Gastroesophageal sphincter (tissue), 4 donors: ENCODE measurements around the gene LINGO4. TPM values are rescaled to one million over a fixed set of nuclear protein-coding genes. Genes with fewer than 3 reads are reported as not detected.

Experiments used
- ATAC-seq: fragments of 150-250 bp; one replicate; pipeline ENCODE4 v1.9.1; 2016; ENCODE audit warnings: mild to moderate bottlenecking, moderate library complexity
- H3K27ac ChIP-seq, 4 donors: fragments of 200-600 bp; sonication (generic) in 3 of 4; 1 replicate in 3 of 4; 2 replicates in 1 of 4; pipeline ENCODE4 v1.5.1; 2016 to 2019
- H3K27me3 ChIP-seq: fragments of 200-600 bp; sonication (generic); one replicate; pipeline ENCODE4 v1.5.1; 2019
- H3K36me3 ChIP-seq, 2 donors: fragments of 200-600 bp; sonication (generic); one replicate each; pipeline ENCODE4 v1.5.1; 2019; ENCODE audit warnings: control low read depth in 1 of 2
- H3K4me1 ChIP-seq, 3 donors: fragments of 200-600 bp; sonication (generic); 1 replicate in 2 of 3; 2 replicates in 1 of 3; pipeline ENCODE4 v1.5.1; 2016 to 2019; ENCODE audit warnings: control low read depth in 2 of 3
- H3K4me3 ChIP-seq, 2 donors: fragments of 200-600 bp; sonication (generic); one replicate each; pipeline ENCODE4 v1.5.1; 2019; ENCODE audit warnings: mild to moderate bottlenecking in 1 of 2, moderate library complexity in 1 of 2
- H3K9me3 ChIP-seq, 3 donors: fragments of 200-600 bp; sonication (generic); one replicate each; pipeline ENCODE4 v1.5.1; 2017 to 2019; ENCODE audit warnings: control low read depth in 2 of 3
- EP300 ChIP-seq: sonication (generic); formaldehyde crosslinking; IDR thresholded peaks from one replicate; pipeline ENCODE4 v1.6.1; 2017; ENCODE audit warnings: antibody characterized with exemption, mild to moderate bottlenecking
- POLR2A ChIP-seq, 2 donors: fragments of 450-650 bp; IDR thresholded peaks; one replicate each; pipeline ENCODE4 v1.6.1; 2017; ENCODE audit warnings: antibody characterized with exemption in 2 of 2, mild to moderate bottlenecking in 2 of 2, moderate library complexity in 1 of 2
- POLR2AphosphoS5 ChIP-seq: sonication (generic); formaldehyde crosslinking; IDR thresholded peaks from one replicate; pipeline ENCODE4 v1.6.1; 2017; ENCODE audit warnings: antibody characterized with exemption
- WGBS, 2 donors: methylation state at CpG; one replicate each; pipeline ENCODE4 v1.1.5; 2018; ENCODE audit warnings: low coverage in 1 of 2; 5-methylcytosine and 5-hydroxymethylcytosine counted together
- total RNA-seq, 4 donors: library from RNA; depleted of rRNA; stranded (reverse); fragments of >200 nt; gene quantifications; one replicate each; pipeline ENCODE4 v1.1.0, GENCODE V29; 2016
- TF ChIP-seq, protein P1 (sequence below), 4 experiments: fragments of 200-600 bp in 2 of 4; fragments of 450-650 bp in 2 of 4; sonication (generic) in 1 of 4; IDR thresholded peaks; one replicate each; pipeline ENCODE4 v1.5.1; 2017 to 2019; ENCODE audit warnings: antibody characterized with exemption in 4 of 4, mild to moderate bottlenecking in 2 of 4, moderate library complexity in 2 of 4

The LINGO4 gene
- total RNA-seq, 4 donors from 2014 or later = not detected

GRCh38 chr1:151813271-151813977, 8.2 kb upstream of the LINGO4 start:
- no peaks in the 10 kb centered on the region for H3K27me3 ChIP-seq
- no peaks in the 10 kb centered on the region for H3K9me3 ChIP-seq
- no peaks in the 10 kb centered on the region for H3K36me3 ChIP-seq
- H3K4me3 ChIP-seq = no peak overlapping the region
- WGBS, 2 donors = 54 to 83% methylated on average over 1 to 3 of the region's 12 CpGs
- TF ChIP-seq EP300 = no peak
- no peak for TF ChIP-seq POLR2AphosphoS5
- TF ChIP-seq, protein P1, sequence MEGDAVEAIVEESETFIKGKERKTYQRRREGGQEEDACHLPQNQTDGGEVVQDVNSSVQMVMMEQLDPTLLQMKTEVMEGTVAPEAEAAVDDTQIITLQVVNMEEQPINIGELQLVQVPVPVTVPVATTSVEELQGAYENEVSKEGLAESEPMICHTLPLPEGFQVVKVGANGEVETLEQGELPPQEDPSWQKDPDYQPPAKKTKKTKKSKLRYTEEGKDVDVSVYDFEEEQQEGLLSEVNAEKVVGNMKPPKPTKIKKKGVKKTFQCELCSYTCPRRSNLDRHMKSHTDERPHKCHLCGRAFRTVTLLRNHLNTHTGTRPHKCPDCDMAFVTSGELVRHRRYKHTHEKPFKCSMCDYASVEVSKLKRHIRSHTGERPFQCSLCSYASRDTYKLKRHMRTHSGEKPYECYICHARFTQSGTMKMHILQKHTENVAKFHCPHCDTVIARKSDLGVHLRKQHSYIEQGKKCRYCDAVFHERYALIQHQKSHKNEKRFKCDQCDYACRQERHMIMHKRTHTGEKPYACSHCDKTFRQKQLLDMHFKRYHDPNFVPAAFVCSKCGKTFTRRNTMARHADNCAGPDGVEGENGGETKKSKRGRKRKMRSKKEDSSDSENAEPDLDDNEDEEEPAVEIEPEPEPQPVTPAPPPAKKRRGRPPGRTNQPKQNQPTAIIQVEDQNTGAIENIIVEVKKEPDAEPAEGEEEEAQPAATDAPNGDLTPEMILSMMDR (IDR thresholded peaks at IDR 0.05) = no peak
- no peak for TF ChIP-seq POLR2A (IDR thresholded peaks at IDR 0.05)
- H3K27ac ChIP-seq = no peak overlapping the region
- no peaks in the 10 kb centered on the region for H3K4me1 ChIP-seq
- ATAC-seq = no peak

GRCh38 chr1:151811181-151811580, 6.0 kb upstream of the LINGO4 start:
- TF ChIP-seq POLR2A (IDR thresholded peaks at IDR 0.05) = no peak
- TF ChIP-seq, protein P1 (IDR thresholded peaks at IDR 0.05) = no peak
- TF ChIP-seq EP300 = no peak
- no peak for TF ChIP-seq POLR2AphosphoS5
- Histone ChIP-seq H3K27me3 (peaks cover 7% of the 10 kb centered on the region), H3K27ac (no peak overlapping the region), H3K4me1 (no peaks in the 10 kb centered on the region), H3K9me3 (no peaks in the 10 kb centered on the region), H3K36me3 (no peaks in the 10 kb centered on the region), H3K4me3 (no peak overlapping the region)
- WGBS, 2 donors = 83 to 95% methylated on average over 2 to 4 of the region's 9 CpGs
- peak; percentile 51 for ATAC-seq

DNA sequence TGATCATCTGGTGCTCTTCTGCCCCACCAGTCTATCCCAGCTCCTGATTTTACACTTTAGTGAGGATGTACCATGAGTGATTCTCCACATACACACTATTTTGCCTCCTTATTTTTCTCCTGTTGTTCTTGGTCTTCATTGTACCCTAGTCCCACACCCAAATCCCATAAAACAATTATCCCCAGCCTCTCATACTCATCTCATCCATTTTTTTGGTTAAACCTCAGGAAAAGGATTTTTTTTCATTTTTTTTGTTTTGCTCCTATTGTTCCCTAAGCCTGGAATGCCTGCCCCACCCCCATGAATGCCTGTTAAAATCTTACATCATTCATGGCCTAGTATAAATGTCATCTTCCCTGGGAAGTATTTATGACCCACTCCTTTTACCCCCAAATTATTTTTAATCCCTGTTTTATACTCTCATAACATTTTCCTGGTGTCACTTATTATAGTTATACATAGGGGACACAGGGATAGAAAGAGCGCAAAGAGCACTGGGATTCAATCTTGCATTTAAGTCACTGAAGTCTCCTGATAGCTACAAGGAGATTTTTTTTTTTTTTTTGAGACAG, 4.9 kb upstream of the LINGO4 start:
- Histone ChIP-seq H3K4me3 (no peak overlapping the region), H3K4me1 (no peaks in the 10 kb centered on the region), H3K9me3 (no peaks in the 10 kb centered on the region), H3K27me3 (peaks cover 9% of the 10 kb centered on the region), H3K36me3 (no peaks in the 10 kb centered on the region), H3K27ac (no peak overlapping the region)
- ATAC-seq = no peak
- no peak for TF ChIP-seq POLR2AphosphoS5
- TF ChIP-seq, protein P1 (IDR thresholded peaks at IDR 0.05) = no peak
- no peak for TF ChIP-seq EP300
- TF ChIP-seq POLR2A (IDR thresholded peaks at IDR 0.05) = no peak
- WGBS, 2 donors = 93 to 100% methylated on average over 1 of the region's 1 CpG

GRCh38 chr1:151809290-151809984, 4.2 kb upstream of the LINGO4 start:
- TF ChIP-seq POLR2A (IDR thresholded peaks at IDR 0.05) (no peak), POLR2AphosphoS5 (no peak), EP300 (no peak)
- TF ChIP-seq, protein P1 (IDR thresholded peaks at IDR 0.05) = no peak
- Histone ChIP-seq H3K27me3 (peaks cover 10% of the 10 kb centered on the region), H3K27ac (no peak overlapping the region), H3K4me1 (no peaks in the 10 kb centered on the region), H3K9me3 (no peaks in the 10 kb centered on the region), H3K4me3 (no peak overlapping the region), H3K36me3 (no peaks in the 10 kb centered on the region)
- no peak for ATAC-seq
- WGBS, 2 donors = 38 to 68% methylated on average over 2 to 7 of the region's 8 CpGs
